Neural progenitor cell (in vitro differentiated cells): ENCODE data around the gene ATOH7.
A peak's percentile ranks its signal among the peaks of the same experiment; 100 is the strongest.

Experiments used
- EZH2 ChIP-seq: fragments of 200-600 bp; sonication (generic); IDR thresholded peaks from 2 replicates; pipeline ENCODE4 v1.6.1; 2017; ENCODE audit warnings: antibody characterized with exemption, mild to moderate bottlenecking, moderate library complexity
- TF ChIP-seq, protein P1 (sequence below): fragments of 200-600 bp; sonication (generic); IDR thresholded peaks from 2 replicates; pipeline ENCODE4 v1.5.1; 2017; ENCODE audit warnings: antibody characterized with exemption, mild to moderate bottlenecking

DNA sequence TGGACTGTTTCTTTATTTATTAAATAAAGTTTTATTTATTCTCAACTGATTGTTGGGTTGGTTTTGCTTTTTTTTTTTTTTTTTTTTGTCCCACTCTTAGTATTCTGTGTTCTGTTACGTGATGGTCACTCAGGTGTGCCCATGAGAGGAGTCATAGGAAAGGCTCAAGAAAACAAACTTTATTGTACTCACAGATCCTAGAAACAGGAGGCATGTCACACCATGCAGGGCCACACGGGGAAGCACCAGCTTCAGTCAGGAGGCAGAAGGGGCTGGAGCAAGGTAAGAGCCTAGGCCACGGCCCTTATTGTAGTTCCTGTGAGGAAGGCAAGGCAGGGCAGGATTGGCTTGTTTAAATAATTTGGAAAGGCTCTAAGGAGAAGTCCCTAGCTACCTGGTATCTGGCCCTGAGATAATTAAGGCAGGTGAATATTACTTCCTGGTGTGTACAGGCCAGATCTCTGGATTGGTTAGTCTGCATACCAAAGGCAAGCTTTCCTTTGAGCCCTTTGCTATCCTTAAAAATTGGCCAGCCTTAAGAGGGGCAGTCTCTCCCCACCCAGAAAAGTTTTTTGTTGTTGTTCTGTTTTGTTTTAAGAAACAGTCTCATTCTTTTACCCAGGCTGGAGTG lies 8.3 kb downstream of the ATOH7 start:
- TF ChIP-seq, protein P1, sequence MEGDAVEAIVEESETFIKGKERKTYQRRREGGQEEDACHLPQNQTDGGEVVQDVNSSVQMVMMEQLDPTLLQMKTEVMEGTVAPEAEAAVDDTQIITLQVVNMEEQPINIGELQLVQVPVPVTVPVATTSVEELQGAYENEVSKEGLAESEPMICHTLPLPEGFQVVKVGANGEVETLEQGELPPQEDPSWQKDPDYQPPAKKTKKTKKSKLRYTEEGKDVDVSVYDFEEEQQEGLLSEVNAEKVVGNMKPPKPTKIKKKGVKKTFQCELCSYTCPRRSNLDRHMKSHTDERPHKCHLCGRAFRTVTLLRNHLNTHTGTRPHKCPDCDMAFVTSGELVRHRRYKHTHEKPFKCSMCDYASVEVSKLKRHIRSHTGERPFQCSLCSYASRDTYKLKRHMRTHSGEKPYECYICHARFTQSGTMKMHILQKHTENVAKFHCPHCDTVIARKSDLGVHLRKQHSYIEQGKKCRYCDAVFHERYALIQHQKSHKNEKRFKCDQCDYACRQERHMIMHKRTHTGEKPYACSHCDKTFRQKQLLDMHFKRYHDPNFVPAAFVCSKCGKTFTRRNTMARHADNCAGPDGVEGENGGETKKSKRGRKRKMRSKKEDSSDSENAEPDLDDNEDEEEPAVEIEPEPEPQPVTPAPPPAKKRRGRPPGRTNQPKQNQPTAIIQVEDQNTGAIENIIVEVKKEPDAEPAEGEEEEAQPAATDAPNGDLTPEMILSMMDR: peak; percentile 33
- no peak for TF ChIP-seq EZH2
